Stimulated activated CD8-positive, alpha-beta memory T cell treated with anti-CD3 and anti-CD28 coated beads, Interleukin-12 subunit alpha, Interleukin-12 subunit beta, amount 100 ng/mL, for 24 hours (primary cell): Measurements from ENCODE around the gene PSIP1.
A peak's percentile ranks its signal among the peaks of the same experiment; 100 is the strongest.
"Not testable (repeated sequence)": the region's sequence is repeated elsewhere in the genome, so short reads cannot be mapped to it uniquely, and the experiment has no call there.

ENCODE experiments used
- DNase-seq: peaks from one replicate; pipeline ENCODE4 v3.0.0-alpha.2; 2020; ENCODE audit errors: extremely low read depth

Gene PSIP1

DNA sequence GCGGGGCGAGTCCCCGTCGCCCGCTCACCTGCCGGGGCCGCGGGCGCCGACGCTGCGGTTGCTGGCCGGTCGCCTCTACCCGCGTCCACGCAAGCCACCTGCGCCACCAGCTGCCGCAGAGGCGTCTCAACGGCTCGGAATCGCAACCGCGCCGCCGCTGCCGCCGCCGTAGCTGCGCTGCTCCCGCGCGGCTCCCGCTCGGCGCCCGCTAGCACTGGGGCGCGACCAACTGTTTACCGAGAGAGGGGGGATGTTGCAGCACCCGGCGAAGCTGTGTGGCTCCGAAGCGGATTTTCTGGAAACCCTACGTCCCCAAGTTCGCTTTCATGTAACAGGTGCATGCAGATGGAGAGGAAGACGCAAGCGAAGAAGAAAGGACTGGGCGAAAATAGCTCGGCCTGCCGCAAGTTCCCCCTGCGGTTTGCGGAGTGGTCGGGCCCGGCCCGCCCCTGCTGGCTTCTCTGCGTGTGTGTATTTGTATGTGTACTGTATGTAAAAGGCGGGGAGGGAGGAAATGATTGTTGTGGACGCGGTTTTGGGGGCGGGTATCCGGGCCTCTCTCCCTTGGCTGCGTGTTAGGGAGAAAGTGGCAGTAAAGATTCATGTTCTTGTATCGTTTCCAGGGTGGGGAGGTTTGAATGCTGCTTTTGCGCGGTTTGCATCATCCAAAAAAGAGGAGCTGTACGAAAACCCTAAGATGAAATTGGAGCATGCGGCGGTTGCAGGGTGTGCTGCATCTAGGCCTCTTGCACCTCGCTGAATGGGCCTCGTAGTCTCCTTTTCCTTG is at the start of gene PSIP1:
Gene PSIP1, minus strand, starts transcription at position 182 of the 787 bp plus-strand sequence. CDS start 782 bp downstream, outside the sequence.
- peak; percentile 61 for DNase-seq

DNA sequence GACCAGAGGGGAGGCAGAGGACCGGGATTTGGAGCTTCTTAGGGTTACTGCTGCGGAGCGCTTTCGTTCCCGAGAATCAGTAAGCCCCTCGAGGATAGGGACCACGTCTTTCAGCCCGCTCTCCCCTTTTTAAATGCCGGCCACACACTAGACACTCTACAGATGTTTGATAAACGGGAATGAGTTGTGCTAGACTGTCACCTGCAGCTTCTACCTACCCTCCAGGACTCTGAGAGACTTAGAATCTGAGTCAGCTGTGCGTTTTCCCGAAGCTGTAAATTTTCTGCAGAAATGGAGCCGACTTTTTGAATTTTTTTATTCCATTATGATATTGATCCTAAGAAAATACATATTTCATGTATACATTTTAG is 42.7 kb upstream of the PSIP1 start:
- DNase-seq: no peak

DNA sequence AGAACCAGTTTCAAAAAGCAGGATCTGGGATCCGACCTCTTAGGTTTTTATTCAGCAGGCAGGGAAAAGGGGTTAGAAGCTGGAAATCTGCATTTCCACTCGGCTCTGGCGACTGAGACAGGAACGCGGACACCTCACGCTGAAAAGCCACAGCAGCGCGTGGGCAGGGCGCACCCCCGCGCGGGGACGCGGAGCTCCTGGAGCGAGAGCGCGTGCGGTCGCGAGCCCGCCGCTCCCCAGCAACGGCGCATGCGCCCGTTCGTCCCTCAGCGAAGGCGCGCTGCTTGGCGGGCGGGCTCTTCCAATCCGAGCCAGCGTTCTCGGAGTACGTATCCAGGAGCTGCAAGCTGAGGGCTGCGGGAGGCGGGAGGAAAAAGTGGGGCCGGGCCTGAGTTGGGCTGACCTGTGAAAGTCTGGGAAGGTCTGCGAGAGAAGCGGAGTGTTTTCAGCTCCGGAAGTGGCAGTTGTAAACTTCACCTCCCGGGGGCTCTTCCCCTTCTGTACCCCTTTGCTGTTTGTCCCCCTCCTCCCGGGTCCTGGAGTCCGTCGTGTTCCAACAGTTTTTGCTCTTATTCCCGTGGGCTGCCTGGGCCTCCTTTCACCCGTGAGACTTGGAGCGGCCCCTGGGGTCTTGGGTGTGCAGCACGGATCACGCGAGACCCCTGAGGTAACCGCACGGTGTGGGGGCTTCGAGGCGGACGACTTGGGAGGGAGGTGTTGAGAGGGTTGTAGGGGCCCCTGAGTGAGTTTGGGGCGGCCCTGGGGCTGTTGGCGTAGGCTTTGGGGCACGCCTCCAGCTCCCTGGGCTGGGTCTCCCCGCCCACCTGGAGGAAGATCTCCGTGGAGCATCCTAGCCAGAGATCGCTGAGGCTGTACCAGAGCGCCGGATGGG is 42.1 kb upstream of the PSIP1 start, which contains the start of gene CCDC171:
Gene CCDC171, plus strand, starts transcription at position 408 of the 892 bp plus-strand sequence. CDS start 11,046 bp downstream, outside the sequence.
- DNase-seq: peak; percentile 69

DNA sequence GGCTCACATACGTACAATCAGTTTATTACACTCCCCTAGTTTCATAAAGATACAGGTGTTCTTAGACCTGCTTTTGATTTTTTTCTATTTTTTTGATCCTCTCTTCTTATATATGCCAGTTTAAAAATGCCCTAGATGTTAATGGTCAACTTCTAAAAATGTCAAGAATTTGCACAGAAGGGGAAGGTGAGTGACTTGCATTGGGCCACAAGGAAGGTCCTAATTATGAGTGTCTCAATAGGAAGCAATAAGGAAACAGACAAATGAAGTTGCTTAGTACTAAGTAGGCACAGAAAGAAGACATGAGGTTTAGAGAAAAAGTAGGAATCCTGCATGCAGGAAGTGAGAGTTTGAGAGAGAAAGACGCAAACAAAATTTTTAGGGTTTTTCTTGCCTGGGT is 38.8 kb upstream of the PSIP1 start:
- DNase-seq: no peak

DNA sequence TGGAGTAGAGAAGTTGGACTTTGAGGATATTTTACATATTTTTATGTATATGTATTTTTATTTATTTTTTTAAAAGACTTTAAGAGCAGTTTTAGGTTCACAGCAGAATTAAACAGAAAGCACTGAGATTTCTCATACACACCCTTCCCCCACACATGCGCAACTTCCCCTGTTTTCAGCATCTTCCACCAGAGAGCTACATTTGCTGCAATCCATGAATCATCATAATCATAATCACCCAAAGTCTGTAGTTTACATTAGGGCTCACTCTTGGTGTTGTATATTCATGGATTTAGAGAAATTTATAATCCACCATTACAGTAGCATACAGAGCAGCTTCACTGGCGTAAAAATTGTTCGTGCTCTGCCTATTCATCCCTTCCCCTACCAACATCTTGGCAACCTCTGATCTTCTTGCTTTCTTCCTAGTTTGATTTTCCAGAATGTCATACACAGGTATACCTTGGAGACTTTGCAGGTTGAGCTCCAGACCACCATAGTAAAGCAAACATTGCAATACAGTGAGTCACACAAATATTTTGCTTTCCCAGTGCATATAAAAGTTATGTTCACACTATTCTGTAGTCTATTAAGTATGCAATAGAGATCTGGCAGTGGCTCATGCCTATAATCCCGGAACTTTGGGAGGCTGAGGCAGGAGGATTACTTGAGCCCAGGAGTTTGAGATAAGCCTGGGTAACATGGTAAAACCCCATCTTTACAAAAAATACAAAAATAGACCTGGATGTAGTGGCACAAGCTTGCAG is 32.5 kb upstream of the PSIP1 start:
- DNase-seq: no peak

DNA sequence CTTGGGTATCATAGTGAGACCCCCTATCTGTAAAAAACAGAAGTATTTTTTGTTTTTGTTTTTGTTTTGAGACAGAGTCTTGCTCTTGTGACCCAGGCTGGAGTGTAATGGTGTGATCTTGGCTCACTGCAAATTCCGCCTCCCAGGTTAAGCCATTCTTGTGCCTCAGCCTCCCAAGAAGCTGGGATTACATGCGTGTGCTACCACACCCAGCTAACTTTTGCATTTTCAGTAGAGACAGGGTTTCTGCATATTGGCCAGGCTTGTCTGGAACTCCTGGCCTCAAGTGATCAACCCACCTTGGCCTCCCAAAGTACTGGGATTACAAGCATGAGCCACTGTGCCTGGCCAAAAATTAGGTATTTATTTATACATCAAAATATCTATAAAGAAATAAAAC is 31.9 kb upstream of the PSIP1 start:
- DNase-seq: no peak

DNA sequence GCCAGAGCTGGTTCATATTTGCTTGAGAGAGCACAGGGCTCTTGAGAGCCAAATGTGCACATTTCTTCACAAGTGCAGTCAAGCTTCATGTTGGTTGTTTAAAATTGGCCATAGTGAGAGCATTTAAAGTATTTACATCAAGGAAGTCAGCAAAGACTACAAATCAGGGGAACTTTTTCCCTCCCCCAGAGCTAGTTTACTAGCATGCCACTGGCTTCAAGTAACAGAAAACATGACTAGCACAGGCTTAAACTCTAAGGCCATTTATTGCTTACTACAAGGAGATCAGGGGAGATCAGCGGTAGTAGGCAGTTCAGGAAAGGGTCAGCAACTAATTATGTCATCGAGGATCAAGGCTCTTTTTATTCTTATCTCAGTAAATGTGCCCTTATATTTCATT is 31.1 kb upstream of the PSIP1 start:
- DNase-seq: no peak

DNA sequence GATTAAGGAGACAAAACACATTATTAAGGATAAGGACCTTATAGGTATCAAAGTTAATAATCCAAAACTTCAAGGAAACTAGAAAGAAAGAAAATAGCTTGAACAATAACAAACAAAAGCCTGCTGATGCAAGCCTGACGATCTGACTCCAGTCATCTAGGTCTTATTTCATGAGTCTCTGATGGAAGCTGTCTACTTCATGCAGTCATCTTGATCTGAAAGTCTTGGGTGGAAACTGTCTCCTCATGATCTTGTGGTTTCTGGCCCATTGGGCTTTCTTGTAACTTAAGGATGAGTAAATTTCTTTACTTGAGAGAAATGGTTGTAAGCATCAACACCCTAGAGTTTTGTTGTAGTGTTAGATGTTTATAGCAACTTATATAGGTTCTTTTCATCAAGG is 20.6 kb upstream of the PSIP1 start:
- no peak for DNase-seq

DNA sequence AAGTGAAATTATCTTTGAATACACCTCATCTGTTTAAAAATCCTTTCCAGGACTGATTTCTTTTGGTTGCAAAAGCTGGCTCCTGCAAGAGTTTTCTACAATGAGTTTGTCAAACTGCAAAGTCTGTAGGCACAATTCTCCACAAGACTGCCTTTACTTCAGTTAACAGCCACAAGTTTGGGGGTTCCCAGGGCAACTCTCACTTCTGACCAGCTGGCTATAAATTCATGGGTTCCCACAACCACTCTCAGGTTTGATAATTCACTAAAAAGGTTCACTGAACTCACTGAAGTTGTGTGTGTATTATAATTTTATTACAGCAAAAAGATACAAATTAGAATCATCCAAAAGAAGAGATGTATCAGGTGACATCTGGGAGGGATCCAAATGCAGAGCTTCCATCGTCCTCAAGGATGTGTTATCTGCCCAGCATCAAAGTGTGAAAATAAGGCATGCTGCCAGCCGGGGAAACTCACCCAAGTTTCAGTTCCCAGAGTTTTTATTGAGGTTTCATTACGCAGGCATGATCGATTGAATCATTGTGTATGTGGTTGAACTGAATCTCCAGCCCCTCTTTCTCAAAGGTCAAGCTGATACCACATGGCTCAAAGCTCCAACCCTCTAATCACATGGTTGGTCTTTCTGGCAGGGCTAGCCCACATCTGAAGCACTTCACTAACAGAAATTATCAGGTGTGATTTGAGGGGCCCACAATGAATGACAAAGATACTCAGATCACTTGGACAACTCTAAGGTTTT is 19.0 kb upstream of the PSIP1 start:
- DNase-seq: no peak

DNA sequence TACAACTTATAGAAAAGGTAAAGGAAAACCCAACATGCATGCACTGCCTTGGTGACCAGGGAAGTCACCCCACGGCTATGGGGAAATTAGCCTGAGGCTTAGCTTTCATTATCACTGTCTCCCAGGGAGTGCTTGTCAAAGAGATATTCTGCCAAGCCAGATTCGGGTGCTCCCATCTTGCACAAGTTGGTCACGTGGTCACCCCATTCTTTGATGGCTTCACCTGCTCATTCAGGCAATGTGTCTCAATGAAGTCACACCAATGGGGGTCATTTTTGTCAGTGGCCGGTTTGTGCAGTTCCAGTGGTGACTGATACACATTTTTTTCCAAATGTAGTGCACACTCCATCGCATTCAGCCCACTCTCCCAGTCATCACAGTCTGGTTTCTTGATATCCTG is 16.3 kb upstream of the PSIP1 start:
- DNase-seq: not testable (repeated sequence)

DNA sequence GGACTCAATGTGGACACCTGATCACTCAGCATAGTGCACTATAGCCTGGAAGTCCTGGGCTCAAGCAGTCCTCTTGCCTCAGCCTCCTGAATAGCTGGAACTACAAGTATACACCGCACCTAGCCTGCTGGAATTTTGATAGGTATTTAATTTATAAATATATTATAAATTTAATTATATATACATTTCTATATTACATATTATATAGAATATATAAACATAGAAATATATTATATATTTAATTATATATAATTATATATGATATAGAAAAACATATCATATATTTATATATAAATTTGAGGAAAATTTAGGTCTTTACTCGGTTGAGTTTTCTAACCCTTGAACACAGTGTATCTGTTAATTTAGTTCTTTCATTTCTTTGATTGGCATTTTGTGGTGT is 15.2 kb upstream of the PSIP1 start:
- DNase-seq: no peak

DNA sequence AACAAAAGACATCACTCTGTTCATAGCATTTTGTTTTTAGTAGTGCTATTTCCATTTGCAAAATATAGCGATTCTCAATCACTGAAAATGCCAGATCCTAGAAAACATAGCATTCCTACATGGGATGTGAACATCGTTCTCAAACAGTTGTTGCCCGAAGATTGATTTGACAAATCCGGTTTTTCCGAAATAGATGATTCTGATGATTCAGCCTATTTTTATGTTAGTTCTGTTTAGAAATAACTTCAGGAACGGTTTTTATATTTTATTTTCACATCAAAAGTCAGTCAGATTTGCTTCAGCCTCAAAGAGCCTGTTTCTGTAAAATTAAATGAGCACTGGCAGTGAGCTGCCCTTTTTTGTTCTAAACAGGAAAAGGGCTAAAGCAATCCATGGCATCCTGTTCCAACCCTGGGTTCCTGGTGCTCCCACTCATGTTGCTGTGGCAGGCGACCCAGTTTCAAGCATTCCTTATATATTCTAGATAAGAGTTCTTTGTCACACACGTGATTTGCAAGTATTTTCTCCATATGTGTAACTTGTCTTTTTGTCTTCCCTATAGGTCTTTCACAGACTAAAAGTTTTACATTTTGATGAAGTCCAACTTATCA is 14.2 kb upstream of the PSIP1 start:
- DNase-seq: no peak

DNA sequence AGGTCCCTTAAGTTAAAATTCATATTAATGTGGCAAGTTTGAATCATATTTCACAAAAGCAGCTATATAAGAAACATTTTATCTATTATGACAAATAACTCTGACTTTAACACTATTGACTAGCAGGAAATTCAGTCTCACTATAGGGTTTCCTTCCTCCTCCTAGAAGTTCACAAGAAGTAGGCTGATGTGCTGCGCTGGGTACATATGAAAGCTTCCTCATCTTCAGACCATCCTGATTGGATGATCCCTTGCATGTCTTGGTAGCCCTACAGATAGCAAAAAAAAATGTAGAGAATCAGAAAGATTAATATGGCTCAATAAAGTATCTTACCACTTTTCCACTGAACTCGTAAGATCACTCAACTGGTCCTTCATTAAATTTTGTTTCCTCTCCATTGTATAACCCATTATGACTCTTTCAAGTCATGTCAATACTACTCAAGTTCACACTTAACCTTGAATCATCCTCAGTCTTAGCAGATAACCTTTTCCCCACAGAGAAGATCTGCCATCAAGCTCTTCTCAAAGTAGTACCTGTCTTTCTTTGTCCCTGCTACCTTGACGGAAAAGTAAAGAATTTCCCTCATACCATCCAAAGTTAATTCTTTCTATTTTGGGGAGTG is 11.5 kb upstream of the PSIP1 start:
- no peak for DNase-seq

DNA sequence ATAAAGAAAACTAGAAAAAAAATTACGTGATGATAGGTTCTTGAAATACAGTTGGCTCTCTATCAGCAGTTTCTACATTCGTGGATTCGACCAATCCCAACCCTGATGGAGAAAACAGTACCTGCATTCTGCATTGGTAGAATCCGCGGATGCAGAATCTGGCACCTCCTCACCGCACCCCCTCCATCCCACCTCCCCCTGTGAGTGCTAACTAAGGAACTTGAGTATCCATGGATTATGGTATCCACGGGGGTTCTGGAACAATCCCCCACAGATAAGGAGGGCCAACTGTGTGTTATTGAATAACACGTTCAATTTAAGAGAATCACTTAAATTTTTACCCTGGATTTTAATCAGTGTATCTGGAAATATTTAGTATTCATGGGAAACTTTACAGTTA is 10.5 kb upstream of the PSIP1 start:
- no peak for DNase-seq

DNA sequence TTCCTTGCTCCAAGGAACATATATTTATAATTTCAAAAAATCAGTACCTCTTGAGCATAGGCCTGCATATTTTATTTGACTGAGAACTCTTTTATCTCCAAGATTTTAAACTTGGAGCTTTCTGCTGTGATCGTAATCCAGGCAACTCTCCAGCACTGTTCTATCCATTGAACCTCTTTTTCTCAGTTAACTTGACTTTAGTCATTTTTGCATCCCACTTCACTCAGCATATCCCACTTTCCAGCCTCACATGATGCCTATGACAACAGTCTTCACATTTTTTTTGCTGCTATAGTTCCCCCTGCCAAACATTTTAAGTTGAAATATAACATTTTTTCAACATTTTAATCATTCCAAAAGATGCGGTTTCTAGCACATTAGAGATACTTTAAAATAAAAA is 9.1 kb upstream of the PSIP1 start:
- DNase-seq: no peak

DNA sequence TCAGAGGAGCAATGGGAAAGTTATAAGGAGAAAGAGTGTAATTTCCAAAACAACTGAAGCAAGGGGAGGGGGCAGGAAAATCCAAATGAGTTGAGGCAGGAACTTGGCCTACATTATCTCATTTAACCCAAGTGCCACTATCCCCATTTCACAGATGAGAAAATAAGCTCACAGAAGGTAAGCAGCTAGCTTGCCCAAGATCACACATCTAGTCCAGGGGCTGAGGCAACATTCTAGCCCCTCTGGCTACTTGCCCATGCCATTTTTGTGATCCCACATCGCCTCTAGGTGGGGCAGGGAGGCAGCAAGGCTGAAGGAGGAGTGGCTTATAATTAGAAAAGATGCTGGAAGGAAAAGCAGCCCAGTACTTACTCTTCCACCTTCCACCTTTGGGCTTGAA is 2.6 kb upstream of the PSIP1 start:
- DNase-seq: no peak

DNA sequence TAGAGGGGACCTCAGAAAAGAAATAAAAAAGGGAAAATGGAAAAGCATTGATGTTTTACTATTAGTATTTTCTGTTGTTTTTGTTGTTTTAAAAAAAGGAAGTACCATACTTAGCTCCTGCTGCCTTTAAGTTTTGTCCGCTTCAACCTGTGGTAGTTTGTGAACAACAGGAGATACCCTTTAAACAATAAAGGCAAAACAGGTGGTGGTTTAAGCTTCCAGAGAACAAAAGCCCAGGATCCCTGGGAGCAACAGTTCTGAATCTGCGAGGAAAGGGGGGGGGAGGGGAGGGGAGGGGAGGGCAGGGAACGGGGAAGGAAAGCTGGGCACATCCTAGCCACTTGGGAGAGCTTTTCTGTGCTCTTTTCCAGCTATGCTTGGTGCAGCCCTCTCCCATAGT is 2.1 kb upstream of the PSIP1 start:
- no peak for DNase-seq

DNA sequence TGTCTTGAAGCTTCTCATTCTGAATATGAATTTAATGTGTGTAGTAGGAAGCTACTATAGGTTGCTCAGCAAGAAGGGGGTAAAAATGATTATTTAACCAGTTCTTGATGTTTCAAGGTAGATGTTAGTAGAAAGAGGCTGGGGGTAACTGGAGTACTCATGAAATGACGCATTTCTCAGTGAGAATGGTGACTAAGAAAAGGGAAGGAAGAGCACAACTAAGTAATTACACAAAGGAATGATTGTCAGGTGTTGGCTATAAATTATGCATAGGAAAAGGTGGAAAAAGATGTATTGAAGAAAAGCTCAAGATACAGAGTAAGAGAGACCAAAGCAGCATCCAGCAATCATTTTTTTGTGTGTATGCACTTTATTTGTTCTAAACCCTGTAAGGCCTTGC is 1.4 kb upstream of the PSIP1 start:
- no peak for DNase-seq

DNA sequence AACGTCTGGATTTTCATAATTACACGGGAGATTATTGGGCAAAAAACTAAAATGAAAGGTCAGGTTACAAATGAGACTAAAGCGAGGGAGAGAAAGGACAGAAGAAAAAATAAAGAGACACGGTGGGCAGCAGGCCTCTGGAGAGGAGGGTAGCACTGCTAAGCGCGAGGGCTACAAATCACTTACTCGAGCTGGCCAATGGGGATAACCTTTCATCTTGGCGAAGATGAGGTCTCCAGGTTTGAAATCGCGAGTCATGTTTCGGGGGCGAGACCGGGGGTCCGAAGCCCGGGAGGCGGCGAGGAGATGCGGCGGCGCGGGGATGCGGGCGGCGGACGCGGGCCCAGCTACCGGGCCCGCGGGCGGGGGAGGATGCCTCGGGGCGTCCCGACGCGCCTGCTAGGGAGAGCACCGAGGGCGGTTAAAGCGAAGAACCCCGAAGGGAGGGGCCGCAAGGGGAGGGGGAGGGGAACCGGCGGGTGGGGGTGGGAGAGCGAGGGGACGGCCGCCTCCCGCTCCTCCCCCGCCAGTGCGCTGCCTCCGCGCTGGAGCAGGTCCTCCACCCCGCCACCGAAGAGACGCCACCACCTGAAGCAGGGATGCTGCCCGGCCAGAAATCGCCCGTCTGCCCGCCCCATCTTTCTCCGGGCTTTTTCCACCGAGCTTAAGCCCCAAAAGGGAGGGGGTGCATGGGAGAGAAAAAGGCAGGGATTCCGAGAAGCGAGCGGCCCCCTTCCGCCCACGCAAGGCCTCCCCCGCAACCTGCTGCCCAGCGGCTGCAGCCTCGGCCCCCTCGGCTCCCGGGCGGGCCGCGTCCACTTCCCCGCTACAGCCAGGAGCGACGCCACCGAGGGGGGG is 610 bp downstream of the PSIP1 start:
- DNase-seq: peak; percentile 32

DNA sequence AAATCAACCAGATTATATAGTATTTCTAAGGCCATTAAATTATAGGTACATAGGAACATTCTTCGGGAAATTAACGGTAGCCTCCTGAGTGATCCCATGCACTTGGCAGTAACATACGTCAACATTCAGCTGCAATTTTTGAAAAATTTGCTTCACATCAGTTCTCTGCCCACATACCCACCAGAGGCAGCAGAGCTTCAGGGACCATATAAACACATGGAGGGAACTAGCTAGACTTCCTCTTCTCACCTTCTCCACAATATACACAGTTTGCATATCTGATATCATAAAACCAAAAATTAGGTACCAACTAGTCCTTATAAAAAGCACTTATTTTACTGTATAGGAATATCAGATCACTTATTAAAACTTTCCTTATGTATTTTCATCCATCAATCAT is 4.8 kb downstream of the PSIP1 start:
- no peak for DNase-seq
